HCT116 (cell line): ENCODE results near the gene ATP12A. TPM values are rescaled to one million over a fixed set of nuclear protein-coding genes. Genes with fewer than 3 reads are reported as not detected.

Experiments used
- ATAC-seq: fragments of 200-7000 bp; cut with Tn5 transposase; 2 replicates; pipeline ENCODE4 v1.9.1; 2020; ENCODE audit warnings: mild to moderate bottlenecking, moderate library complexity
- BruUV-seq: library from RNA; stranded (reverse); fragments of 400-500 nt; replicated peaks from 2 replicates; lab custom pipeline; 2021; lab: Mats Ljungman, UMichigan
- CTCF ChIA-PET: fragments of 300-600 bp; sonication (Branson Sonifier 250); formaldehyde crosslinking; loops from one replicate; lab custom pipeline; 2021; ENCODE audit warnings: antibody characterized with exemption; lab: Charles Lee
- POLR2A ChIA-PET: fragments of 300-600, 350-600 bp; sonication (Branson Sonifier 250); formaldehyde crosslinking; loops from one replicate; lab custom pipeline; 2021; ENCODE audit warnings: antibody characterized with exemption; lab: Charles Lee
- RAD21 ChIA-PET, 2 experiments: fragments of 300-600 bp; sonication (Branson Sonifier 250); formaldehyde crosslinking; loops; one replicate each; lab custom pipeline; 2023; ENCODE audit warnings: low total read pairs in 2 of 2; ENCODE audit not compliant: uncharacterized antibody in 2 of 2, unreplicated experiment in 2 of 2, low non-redundant PET in 1 of 2; lab: Charles Lee
- DNase-seq: peaks from one replicate; pipeline ENCODE4 v3.0.0-alpha.2; 2010; ENCODE audit warnings: low read depth, low spot score
- H2AFZ ChIP-seq: fragments of 200-600 bp; shearing (Covaris generic), sonication (generic); 2 replicates; pipeline ENCODE4 v1.6.1; 2017; ENCODE audit warnings: low read depth, mixed run types, mixed read lengths, antibody characterized with exemption, low read length; ENCODE audit not compliant: poor library complexity, severe bottlenecking
- H3K27ac ChIP-seq: 2 replicates; pipeline ENCODE4 v1.5.1; 2012; ENCODE audit warnings: low read depth, low read length
- H3K27me3 ChIP-seq: fragments of 200-600 bp; sonication (generic); 2 replicates; pipeline ENCODE4 v1.6.1; 2016; ENCODE audit warnings: mixed run types, low read length, mixed read lengths; ENCODE audit not compliant: insufficient read depth
- H3K36me3 ChIP-seq, 2 experiments: fragments of 200-500 bp in 1 of 2; fragments of 200-600 bp in 1 of 2; sonication (Bioruptor generic) in 1 of 2; sonication (generic) in 1 of 2; 2 replicates each; pipeline versions ENCODE4 v1.5.1 to v1.6.1; 2014 to 2016; ENCODE audit warnings: low read length in 2 of 2, inconsistent platforms in 1 of 2, mixed read lengths in 1 of 2, mixed run types in 1 of 2; ENCODE audit not compliant: insufficient read depth in 2 of 2, control insufficient read depth in 1 of 2
- H3K4me1 ChIP-seq, 2 experiments: fragments of 200-600 bp in 1 of 2; sonication (generic) in 1 of 2; 2 replicates each; pipeline versions ENCODE4 v1.5.1 to v1.6.1; 2012 to 2017; ENCODE audit warnings: low read length in 2 of 2, inconsistent platforms in 1 of 2, mild to moderate bottlenecking in 1 of 2, mixed read lengths in 1 of 2, mixed run types in 1 of 2, moderate library complexity in 1 of 2; ENCODE audit not compliant: insufficient read depth in 2 of 2, control insufficient read depth in 1 of 2
- H3K4me2 ChIP-seq: fragments of 200-600 bp; sonication (generic); 2 replicates; pipeline ENCODE4 v1.6.1; 2017; ENCODE audit warnings: mixed run types, low read length, mixed read lengths
- H3K4me3 ChIP-seq, 2 experiments: fragments of 200-600 bp in 1 of 2; sonication (generic) in 1 of 2; replicated peaks in 1 of 2; 2 replicates each; pipeline ENCODE4 v1.5.1; 2011 to 2016; ENCODE audit warnings: low read length in 2 of 2, control low read depth in 1 of 2, low read depth in 1 of 2, mild to moderate bottlenecking in 1 of 2, mixed read lengths in 1 of 2, mixed run types in 1 of 2
- H3K79me2 ChIP-seq: fragments of 200-600 bp; sonication (generic); 2 replicates; pipeline ENCODE4 v1.6.1; 2017; ENCODE audit warnings: mild to moderate bottlenecking, mixed run types, low read length, moderate library complexity, mixed read lengths; ENCODE audit not compliant: insufficient read depth
- H3K9ac ChIP-seq: fragments of 200-600 bp; sonication (generic); 2 replicates; pipeline ENCODE4 v1.6.1; 2016; ENCODE audit warnings: low read length, mixed read lengths
- H3K9me2 ChIP-seq: fragments of 200-600 bp; sonication (generic), shearing (Covaris generic); 2 replicates; pipeline ENCODE4 v1.6.1; 2017; ENCODE audit warnings: mixed run types, mild to moderate bottlenecking, moderate library complexity; ENCODE audit not compliant: insufficient read depth
- H3K9me3 ChIP-seq, 2 experiments: fragments of 200-500 bp in 1 of 2; fragments of 200-600 bp in 1 of 2; sonication (Bioruptor generic) in 1 of 2; sonication (generic) in 1 of 2; 2 replicates each; pipeline ENCODE4 v1.6.1; 2014 to 2017; ENCODE audit warnings: low read length in 2 of 2, mixed read lengths in 2 of 2, inconsistent platforms in 1 of 2, low read depth in 1 of 2, mild to moderate bottlenecking in 1 of 2, mixed run types in 1 of 2, moderate library complexity in 1 of 2; ENCODE audit not compliant: control insufficient read depth in 1 of 2, insufficient read depth in 1 of 2
- H4K20me1 ChIP-seq: fragments of 200-600 bp; sonication (generic), shearing (Covaris generic); 2 replicates; pipeline ENCODE4 v1.6.1; 2017; ENCODE audit warnings: mixed run types, mild to moderate bottlenecking, moderate library complexity; ENCODE audit not compliant: insufficient read depth
- CBX3 ChIP-seq: IDR thresholded peaks from 2 replicates; pipeline ENCODE4 v1.6.1; 2012; ENCODE audit warnings: low read depth
- CEBPB ChIP-seq: IDR thresholded peaks from 2 replicates; pipeline ENCODE4 v1.6.1; 2012; ENCODE audit warnings: low read depth
- ELF1 ChIP-seq: IDR thresholded peaks from 2 replicates; pipeline ENCODE4 v1.6.1; 2012; ENCODE audit warnings: low read depth, borderline replicate concordance
- EZH2 ChIP-seq: fragments of 200-600 bp; sonication (generic); IDR thresholded peaks from 2 replicates; pipeline ENCODE4 v1.6.1; 2017; ENCODE audit warnings: antibody characterized with exemption, mixed run types
- EZH2phosphoT487 ChIP-seq: fragments of 200-600 bp; IDR thresholded peaks from 2 replicates; pipeline ENCODE4 v1.6.1; 2018; ENCODE audit warnings: antibody characterized with exemption, borderline replicate concordance
- JUND ChIP-seq: IDR thresholded peaks from 2 replicates; pipeline ENCODE4 v1.6.1; 2012
- POLR2A ChIP-seq: IDR thresholded peaks from 2 replicates; pipeline ENCODE4 v1.7.0; 2011; ENCODE audit warnings: borderline replicate concordance; ENCODE audit not compliant: insufficient read depth, insufficient read length; ENCODE audit errors: extremely low read depth
- POLR2AphosphoS5 ChIP-seq: IDR thresholded peaks from 2 replicates; pipeline ENCODE4 v1.6.1; 2011; ENCODE audit warnings: mild to moderate bottlenecking, low read depth, low read length, moderate library complexity
- RAD21 ChIP-seq: IDR thresholded peaks from 2 replicates; pipeline ENCODE4 v1.6.1; 2012; ENCODE audit warnings: low read depth, mild to moderate bottlenecking
- REST ChIP-seq: IDR thresholded peaks from 2 replicates; pipeline ENCODE4 v1.6.1; 2012; ENCODE audit warnings: low read depth
- SP1 ChIP-seq: IDR thresholded peaks from 2 replicates; pipeline ENCODE4 v1.6.1; 2012; ENCODE audit warnings: low read depth
- SRF ChIP-seq: IDR thresholded peaks from 2 replicates; pipeline ENCODE4 v1.6.1; 2012; ENCODE audit warnings: low read depth
- TCF7L2 ChIP-seq: IDR thresholded peaks from 2 replicates; pipeline ENCODE4 v1.7.0; 2011; ENCODE audit warnings: borderline replicate concordance, inconsistent platforms; ENCODE audit not compliant: insufficient read depth, insufficient read length; ENCODE audit errors: extremely low read depth
- YY1 ChIP-seq: IDR thresholded peaks from 2 replicates; pipeline ENCODE4 v1.6.1; 2011; ENCODE audit warnings: low read length, low read depth, moderate library complexity, mild to moderate bottlenecking; ENCODE audit not compliant: insufficient replicate concordance; ENCODE audit errors: extremely low read depth
- ZFX ChIP-seq: fragments of 450-650 bp; IDR thresholded peaks from 2 replicates; pipeline ENCODE4 v1.6.1; 2017
- ZNF274 ChIP-seq: fragments of 200-500 bp; sonication (Bioruptor generic); IDR thresholded peaks from 2 replicates; pipeline ENCODE4 v1.6.1; 2014; ENCODE audit warnings: mild to moderate bottlenecking, low read depth, low read length, inconsistent platforms
- intact Hi-C: fragments of 100-400 bp; cut with micrococcal nuclease; formaldehyde crosslinking; loops from 2 replicates; pipeline ENCODE4 v1.10.0; 2022
- total RNA-seq: library from RNA; stranded (reverse); gene quantifications from one replicate; pipeline ENCODE4 v1.2.1, GENCODE V29; 2021; ENCODE audit not compliant: unreplicated experiment
- TF ChIP-seq, protein P1 (sequence below): IDR thresholded peaks from 2 replicates; pipeline ENCODE4 v1.6.1; 2011; ENCODE audit warnings: mild to moderate bottlenecking, low read length, moderate library complexity; ENCODE audit not compliant: insufficient replicate concordance; ENCODE audit errors: extremely low read depth
- TF ChIP-seq, protein P2 (sequence below): IDR thresholded peaks from 2 replicates; pipeline ENCODE4 v1.6.1; 2012
- TF ChIP-seq, protein P3 (sequence below), 3 experiments: fragments of 200-600 bp in 1 of 3; sonication (generic) in 1 of 3; IDR thresholded peaks in 2 of 3; conservative IDR thresholded peaks in 1 of 3; 2 replicates each; pipeline ENCODE4 v1.5.1; 2012 to 2017; ENCODE audit warnings: low read depth in 2 of 3, low read length in 2 of 3, antibody characterized with exemption in 1 of 3, borderline replicate concordance in 1 of 3, control low read depth in 1 of 3, mild to moderate bottlenecking in 1 of 3, mixed read lengths in 1 of 3, mixed run types in 1 of 3, moderate library complexity in 1 of 3; ENCODE audit not compliant: insufficient read depth in 1 of 3

The ATP12A gene
- total RNA-seq, 1 experiment from 2014 or later: 0.30 TPM

DNA sequence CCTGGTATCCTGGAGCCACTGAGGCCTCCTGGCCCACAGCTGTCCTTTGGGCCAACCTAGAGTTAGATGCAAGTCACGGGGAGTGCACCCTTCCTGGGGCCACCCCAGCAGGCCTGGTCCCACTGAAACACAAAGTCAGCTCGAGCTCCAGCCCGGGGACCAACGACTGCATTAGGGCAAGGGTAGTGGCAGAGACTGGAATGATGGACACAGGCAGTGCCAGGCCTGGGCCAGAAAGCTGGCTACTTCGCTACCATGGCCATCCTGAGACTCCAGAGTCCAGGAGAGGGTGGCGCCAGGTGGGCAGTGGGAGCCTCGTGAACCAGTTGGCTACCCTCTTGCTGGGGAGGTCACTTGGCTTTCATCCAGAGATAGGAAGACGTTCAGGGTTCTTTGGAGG, 61.6 kb downstream of the ATP12A start:
- Histone ChIP-seq H3K9me3 (no peaks in the 10 kb centered on the region), H3K27me3 (no peaks in the 10 kb centered on the region), H3K4me1 (peaks cover 0 to 7% of the 10 kb centered on the region in 2 experiments; a peak in 1 of 4 replicates), H2AFZ (no peak overlapping the region), H3K79me2 (no peaks in the 10 kb centered on the region), H3K4me3 (no peak overlapping the region), H3K36me3 (no peaks in the 10 kb centered on the region)
- no peak for DNase-seq
- POLR2A ChIA-PET: no interaction called here
- no peak for TF ChIP-seq POLR2A
- no peak for TF ChIP-seq SP1
- TF ChIP-seq TCF7L2: no peak
- TF ChIP-seq, protein P1, sequence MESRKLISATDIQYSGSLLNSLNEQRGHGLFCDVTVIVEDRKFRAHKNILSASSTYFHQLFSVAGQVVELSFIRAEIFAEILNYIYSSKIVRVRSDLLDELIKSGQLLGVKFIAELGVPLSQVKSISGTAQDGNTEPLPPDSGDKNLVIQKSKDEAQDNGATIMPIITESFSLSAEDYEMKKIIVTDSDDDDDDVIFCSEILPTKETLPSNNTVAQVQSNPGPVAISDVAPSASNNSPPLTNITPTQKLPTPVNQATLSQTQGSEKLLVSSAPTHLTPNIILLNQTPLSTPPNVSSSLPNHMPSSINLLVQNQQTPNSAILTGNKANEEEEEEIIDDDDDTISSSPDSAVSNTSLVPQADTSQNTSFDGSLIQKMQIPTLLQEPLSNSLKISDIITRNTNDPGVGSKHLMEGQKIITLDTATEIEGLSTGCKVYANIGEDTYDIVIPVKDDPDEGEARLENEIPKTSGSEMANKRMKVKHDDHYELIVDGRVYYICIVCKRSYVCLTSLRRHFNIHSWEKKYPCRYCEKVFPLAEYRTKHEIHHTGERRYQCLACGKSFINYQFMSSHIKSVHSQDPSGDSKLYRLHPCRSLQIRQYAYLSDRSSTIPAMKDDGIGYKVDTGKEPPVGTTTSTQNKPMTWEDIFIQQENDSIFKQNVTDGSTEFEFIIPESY: no peak
- no peak for TF ChIP-seq CBX3
- TF ChIP-seq, protein P2, sequence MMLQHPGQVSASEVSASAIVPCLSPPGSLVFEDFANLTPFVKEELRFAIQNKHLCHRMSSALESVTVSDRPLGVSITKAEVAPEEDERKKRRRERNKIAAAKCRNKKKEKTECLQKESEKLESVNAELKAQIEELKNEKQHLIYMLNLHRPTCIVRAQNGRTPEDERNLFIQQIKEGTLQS: no peak
- TF ChIP-seq, protein P3, sequence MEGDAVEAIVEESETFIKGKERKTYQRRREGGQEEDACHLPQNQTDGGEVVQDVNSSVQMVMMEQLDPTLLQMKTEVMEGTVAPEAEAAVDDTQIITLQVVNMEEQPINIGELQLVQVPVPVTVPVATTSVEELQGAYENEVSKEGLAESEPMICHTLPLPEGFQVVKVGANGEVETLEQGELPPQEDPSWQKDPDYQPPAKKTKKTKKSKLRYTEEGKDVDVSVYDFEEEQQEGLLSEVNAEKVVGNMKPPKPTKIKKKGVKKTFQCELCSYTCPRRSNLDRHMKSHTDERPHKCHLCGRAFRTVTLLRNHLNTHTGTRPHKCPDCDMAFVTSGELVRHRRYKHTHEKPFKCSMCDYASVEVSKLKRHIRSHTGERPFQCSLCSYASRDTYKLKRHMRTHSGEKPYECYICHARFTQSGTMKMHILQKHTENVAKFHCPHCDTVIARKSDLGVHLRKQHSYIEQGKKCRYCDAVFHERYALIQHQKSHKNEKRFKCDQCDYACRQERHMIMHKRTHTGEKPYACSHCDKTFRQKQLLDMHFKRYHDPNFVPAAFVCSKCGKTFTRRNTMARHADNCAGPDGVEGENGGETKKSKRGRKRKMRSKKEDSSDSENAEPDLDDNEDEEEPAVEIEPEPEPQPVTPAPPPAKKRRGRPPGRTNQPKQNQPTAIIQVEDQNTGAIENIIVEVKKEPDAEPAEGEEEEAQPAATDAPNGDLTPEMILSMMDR (IDR thresholded peaks at IDR 0.05 in 2 of 3, conservative IDR thresholded peaks at IDR 0.05 in 1 of 3; ENCODE audit: borderline replicate concordance in 1 of 3, insufficient read depth in 1 of 3, low read depth in 2 of 3, low read length in 2 of 3): no peak
- TF ChIP-seq POLR2AphosphoS5: no peak
- no peak for TF ChIP-seq EZH2phosphoT487
- TF ChIP-seq RAD21: no peak
- no peak for TF ChIP-seq JUND
- no peak for TF ChIP-seq CEBPB
- no peak for TF ChIP-seq SRF
- no peak for TF ChIP-seq REST
- TF ChIP-seq EZH2: no peak
- no peak for TF ChIP-seq ZNF274
- TF ChIP-seq ELF1: no peak
- TF ChIP-seq ZFX: no peak
- TF ChIP-seq YY1: no peak
- TF ChIP-seq, all 23 proteins: peak for 0
- Histone ChIP-seq H3K4me2 (no peak overlapping the region), H3K9ac (no peak overlapping the region), H4K20me1 (no peaks in the 10 kb centered on the region), H3K9me2 (no peaks in the 10 kb centered on the region), H3K27ac (no peak overlapping the region)
- no peak for ATAC-seq
- RAD21 ChIA-PET: no interaction called here
- CTCF ChIA-PET: interaction anchor here (0.7 kb wide), 1 partner anchor 12 kb away, joined by 3 read pairs; no protein-coding TSS in a partner anchor
- intact Hi-C loops: no loop called here
- no TSS peak for BruUV-seq
